T-cell (primary cell): Measurements from ENCODE around the gene TSC22D2. TPM values are rescaled to one million over a fixed set of nuclear protein-coding genes. Genes with fewer than 3 reads are reported as not detected.

Experiments used
- ATAC-seq, 4 experiments: fragments of 200-7000 bp in 3 of 4; fragments of 150-1000 bp in 1 of 4; cut with Tn5 transposase; replicated peaks in 1 of 4; 1 replicate in 3 of 4; 2 replicates in 1 of 4; pipeline ENCODE4 v1.10.0; 2021; ENCODE audit warnings: moderate library complexity in 3 of 4, mild to moderate bottlenecking in 2 of 4, moderate number of reproducible peaks in 1 of 4
- CTCF ChIA-PET, 2 donors: fragments of 300-600 bp; sonication (Branson Sonifier 250); formaldehyde crosslinking; loops; one replicate each; lab custom pipeline; 2022; ENCODE audit warnings: antibody characterized with exemption in 2 of 2; lab: Charles Lee
- POLR2A ChIA-PET, 2 donors: fragments of 300-600 bp; sonication (Branson Sonifier 250); formaldehyde crosslinking; loops; one replicate each; lab custom pipeline; 2022; ENCODE audit warnings: antibody characterized with exemption in 2 of 2; lab: Charles Lee
- DNase-seq, 35 experiments: peaks; one replicate each; pipeline versions ENCODE4 v3.0.0 to v3.0.0-alpha.2; 2013 to 2023
- H3K27ac ChIP-seq: one replicate; pipeline ENCODE4 v1.5.1; 2013; ENCODE audit warnings: low read length
- H3K27me3 ChIP-seq, 2 experiments: replicated peaks in 1 of 2; 1 replicate in 1 of 2; 2 replicates in 1 of 2; pipeline versions ENCODE4 v1.6.1 to v1.7.0; 2013; ENCODE audit warnings: low read length in 1 of 2, mixed read lengths in 1 of 2; ENCODE audit not compliant: control insufficient read depth in 2 of 2, insufficient read depth in 2 of 2; ENCODE audit errors: extremely low read depth in 1 of 2
- H3K36me3 ChIP-seq, 2 donors: 1 replicate in 1 of 2; 2 replicates in 1 of 2; pipeline versions ENCODE4 v1.6.1 to v1.7.0; 2013; ENCODE audit warnings: low read length in 1 of 2; ENCODE audit not compliant: control insufficient read depth in 2 of 2, insufficient read depth in 1 of 2; ENCODE audit errors: extremely low read depth in 1 of 2
- H3K4me1 ChIP-seq, 2 experiments: 1 replicate in 1 of 2; 2 replicates in 1 of 2; pipeline versions ENCODE4 v1.6.1 to v1.7.0; 2013; ENCODE audit warnings: low read length in 2 of 2, mixed read lengths in 1 of 2; ENCODE audit not compliant: insufficient read depth in 2 of 2, control insufficient read depth in 1 of 2; ENCODE audit errors: extremely low read depth in 1 of 2
- H3K4me3 ChIP-seq, 2 donors: 1 replicate in 1 of 2; 2 replicates in 1 of 2; pipeline versions ENCODE4 v1.5.1 to v1.7.0; 2013; ENCODE audit warnings: mild to moderate bottlenecking in 2 of 2, low read length in 1 of 2, moderate library complexity in 1 of 2; ENCODE audit not compliant: control insufficient read depth in 1 of 2; ENCODE audit errors: extremely low read depth in 1 of 2
- H3K9me3 ChIP-seq: 2 replicates; pipeline ENCODE4 v1.7.0; 2013
- H3K27ac Mint-ChIP-seq, 2 donors: one replicate each; pipeline ENCODE4 v1.8.0; 2020 to 2021; ENCODE audit warnings: mild to moderate bottlenecking in 2 of 2, mixed read lengths in 2 of 2
- H3K27me3 Mint-ChIP-seq, 2 donors: one replicate each; pipeline ENCODE4 v1.8.0; 2021 to 2022; ENCODE audit warnings: mixed read lengths in 2 of 2
- H3K36me3 Mint-ChIP-seq: one replicate; pipeline ENCODE4 v1.8.0; 2021; ENCODE audit warnings: mixed read lengths
- H3K4me1 Mint-ChIP-seq, 3 donors: one replicate each; pipeline ENCODE4 v1.8.0; 2020 to 2022; ENCODE audit warnings: mixed read lengths in 3 of 3, mild to moderate bottlenecking in 1 of 3
- H3K4me3 Mint-ChIP-seq, 3 donors: one replicate each; pipeline ENCODE4 v1.8.0; 2020 to 2022; ENCODE audit warnings: mild to moderate bottlenecking in 3 of 3, mixed read lengths in 3 of 3, moderate library complexity in 3 of 3
- H3K9me3 Mint-ChIP-seq, 3 donors: one replicate each; pipeline ENCODE4 v1.8.0; 2020 to 2022; ENCODE audit warnings: mixed read lengths in 3 of 3
- WGBS: methylation state at CpG from one replicate; pipeline ENCODE4 v1.1.5; 2013; ENCODE audit warnings: missing lambda C conversion rate; ENCODE audit not compliant: insufficient coverage; 5-methylcytosine and 5-hydroxymethylcytosine counted together
- total RNA-seq, 35 experiments: library from RNA in 6 of 35; stranded (reverse) in 6 of 35; fragments of 120-200 nt in 1 of 35; gene quantifications; one replicate each; pipeline versions ENCODE4 v1.2.1 to v1.2.4 and lab custom pipeline; 2013 to 2026

Gene TSC22D2
- total RNA-seq, 5 donors from 2014 or later (not counting 1 experiment from before 2014, with no cell fraction given), result 21.2 to 55.0 (median 23.3) TPM

DNA sequence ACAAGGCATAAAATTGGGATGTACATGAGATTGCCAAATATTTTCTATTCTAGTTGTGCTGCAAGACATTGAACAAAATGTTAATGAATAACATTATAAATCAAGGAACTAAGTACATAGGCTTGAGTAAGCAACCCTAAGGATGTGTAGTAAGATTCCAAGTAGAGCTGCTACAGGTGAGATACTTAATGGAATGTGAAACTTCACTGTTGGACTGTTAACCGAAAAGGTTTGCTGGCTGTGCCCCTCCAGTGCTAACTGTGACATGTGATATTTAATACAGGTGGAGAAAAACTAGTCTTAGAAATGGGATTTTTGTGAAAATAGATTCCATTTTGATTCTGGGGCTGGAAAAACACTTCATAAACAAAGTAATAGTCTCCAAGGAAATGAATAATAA, 52.4 kb downstream of the TSC22D2 start:
- Histone ChIP-seq H3K9me3 (no peaks in the 10 kb centered on the region), H3K27ac (no peak overlapping the region), H3K36me3 (peaks cover 5 to 20% of the 10 kb centered on the region in 2 donors), H3K4me3 (no peak overlapping the region), H3K27me3 (no peaks in the 10 kb centered on the region), H3K4me1 (no peaks in the 10 kb centered on the region)
- no peak for ATAC-seq
- Mint-ChIP-seq H3K4me3 (no peak overlapping the region), H3K27ac (no peak overlapping the region), H3K36me3 (peaks cover 24% of the 10 kb centered on the region), H3K27me3 (no peaks in the 10 kb centered on the region), H3K4me1 (no peaks in the 10 kb centered on the region), H3K9me3 (no peaks in the 10 kb centered on the region)
- 100% methylated on average over 1 of the region's 1 CpG for WGBS
- DNase-seq, result no peak
- ChIA-PET CTCF (no interaction called here), POLR2A (no interaction called here)

GRCh38 chr3:150461399-150461798, 53.3 kb downstream of the TSC22D2 start:
- ChIA-PET CTCF (interaction anchor here in 1 of 2 donors (0.5 kb wide), 1 partner anchor 97 kb away, joined by 3 read pairs; no protein-coding TSS in a partner anchor), POLR2A (interaction anchor here in 1 of 2 donors (0.5 kb wide), 1 partner anchor 62 kb away, joined by 3 read pairs; no protein-coding TSS in a partner anchor)
- Mint-ChIP-seq H3K36me3 (peaks cover 28% of the 10 kb centered on the region), H3K27me3 (no peaks in the 10 kb centered on the region), H3K27ac (no peak overlapping the region), H3K4me1 (no peaks in the 10 kb centered on the region), H3K4me3 (no peak overlapping the region), H3K9me3 (no peaks in the 10 kb centered on the region)
- ATAC-seq, result no peak
- H3K36me3 ChIP-seq, result peaks cover 5 to 20% of the 10 kb centered on the region in 2 donors
- H3K4me3 ChIP-seq, result no peak overlapping the region
- no peak overlapping the region for H3K27ac ChIP-seq
- no peaks in the 10 kb centered on the region for H3K9me3 ChIP-seq
- DNase-seq, result no peak
- no CpG with 5 or more reads among the region's 4 CpGs for whole genome bisulfite sequencing
- H3K4me1 ChIP-seq, result no peaks in the 10 kb centered on the region
- no peaks in the 10 kb centered on the region for H3K27me3 ChIP-seq

GRCh38 chr3:150462108-150462507, 54.0 kb downstream of the TSC22D2 start:
- Mint-ChIP-seq H3K4me3 (no peak overlapping the region), H3K27me3 (no peaks in the 10 kb centered on the region), H3K9me3 (no peaks in the 10 kb centered on the region), H3K36me3 (peaks cover 25% of the 10 kb centered on the region), H3K27ac (no peak overlapping the region), H3K4me1 (no peaks in the 10 kb centered on the region)
- CTCF ChIA-PET, result interaction anchor here in 1 of 2 donors (0.6 kb wide), 1 partner anchor 95 kb away, joined by 3 read pairs; no protein-coding TSS in a partner anchor
- Histone ChIP-seq H3K36me3 (peaks cover 5 to 19% of the 10 kb centered on the region in 2 donors), H3K27me3 (no peaks in the 10 kb centered on the region), H3K4me1 (no peaks in the 10 kb centered on the region), H3K27ac (no peak overlapping the region), H3K9me3 (no peaks in the 10 kb centered on the region), H3K4me3 (no peak overlapping the region)
- no CpG with 5 or more reads among the region's 1 CpG for WGBS
- ATAC-seq (no peak), DNase-seq (no peak)
- POLR2A ChIA-PET, result no interaction called here

- WGBS, result no CpG with 5 or more reads among the region's 2 CpGs
- no peaks in the 10 kb centered on the region for H3K4me1 ChIP-seq
- H3K9me3 ChIP-seq, result no peaks in the 10 kb centered on the region
- H3K4me1 Mint-ChIP-seq, result peaks cover 0 to 6% (median 4%) of the 10 kb centered on the region in 3 donors
- H3K27ac ChIP-seq, result no peak overlapping the region
- no peaks in the 10 kb centered on the region for H3K9me3 Mint-ChIP-seq
- no peak overlapping the region for H3K27ac Mint-ChIP-seq
- H3K36me3 Mint-ChIP-seq, result peaks cover 10% of the 10 kb centered on the region
- ChIA-PET POLR2A (interaction anchor here in 1 of 2 donors (0.6 kb wide), 1 partner anchor 10 kb away, joined by 3 read pairs; no protein-coding TSS in a partner anchor), CTCF (interaction anchor here in 1 of 2 donors (0.6 kb wide), 1 partner anchor 78 kb away, joined by 3 read pairs; no protein-coding TSS in a partner anchor)
- ATAC-seq (no peak), DNase-seq (no peak)
- H3K4me3 Mint-ChIP-seq, result no peak overlapping the region
- H3K4me3 ChIP-seq, result no peak overlapping the region
- H3K27me3 ChIP-seq, result no peaks in the 10 kb centered on the region
- H3K27me3 Mint-ChIP-seq, result no peaks in the 10 kb centered on the region
- peaks cover 0 to 3% of the 10 kb centered on the region in 2 donors for H3K36me3 ChIP-seq
Measured at GRCh38 chr3:150464684-150465083, 56.6 kb downstream of the TSC22D2 start.

- ChIA-PET CTCF (interaction anchor here in 1 of 2 donors (0.7 kb wide), 1 partner anchor 1930 kb away, joined by 4 read pairs; no protein-coding TSS in a partner anchor), POLR2A (no interaction called here)
- no peaks in the 10 kb centered on the region for H3K36me3 ChIP-seq
- no peak overlapping the region for H3K4me3 Mint-ChIP-seq
- H3K27me3 Mint-ChIP-seq, result no peaks in the 10 kb centered on the region
- no CpG with 5 or more reads among the region's 1 CpG for WGBS
- no peak overlapping the region for H3K27ac Mint-ChIP-seq
- no peaks in the 10 kb centered on the region for H3K27me3 ChIP-seq
- H3K27ac ChIP-seq, result no peak overlapping the region
- no peaks in the 10 kb centered on the region for H3K9me3 Mint-ChIP-seq
- no peak overlapping the region for H3K4me3 ChIP-seq
- peaks cover 10% of the 10 kb centered on the region for H3K36me3 Mint-ChIP-seq
- ATAC-seq, result no peak
- no peaks in the 10 kb centered on the region for H3K4me1 ChIP-seq
- no peak for DNase-seq
- H3K4me1 Mint-ChIP-seq, result peaks cover 0 to 6% (median 4%) of the 10 kb centered on the region in 3 donors
- no peaks in the 10 kb centered on the region for H3K9me3 ChIP-seq
Measured at GRCh38 chr3:150467381-150467780, 59.3 kb downstream of the TSC22D2 start.

GRCh38 chr3:150469031-150469930, 61.2 kb downstream of the TSC22D2 start:
- H3K4me3 ChIP-seq, result no peak overlapping the region
- POLR2A ChIA-PET, result no interaction called here
- WGBS, result 98% methylated on average over 8 of the region's 15 CpGs
- Mint-ChIP-seq H3K9me3 (no peaks in the 10 kb centered on the region), H3K27me3 (no peaks in the 10 kb centered on the region), H3K27ac (no peak overlapping the region), H3K36me3 (peaks cover 15% of the 10 kb centered on the region), H3K4me1 (peaks cover 0 to 6% (median 4%) of the 10 kb centered on the region in 3 donors), H3K4me3 (no peak overlapping the region)
- H3K9me3 ChIP-seq, result no peaks in the 10 kb centered on the region
- H3K27me3 ChIP-seq, result no peaks in the 10 kb centered on the region
- CTCF ChIA-PET, result no interaction called here
- DNase-seq (no peak), ATAC-seq (no peak)
- no peak overlapping the region for H3K27ac ChIP-seq
- no peaks in the 10 kb centered on the region for H3K4me1 ChIP-seq
- no peaks in the 10 kb centered on the region for H3K36me3 ChIP-seq
